Mammary epithelial cell (primary cell): ENCODE results near the gene GPR37L1.

Experiments
- EZH2 ChIP-seq: IDR thresholded peaks from 2 replicates; pipeline ENCODE4 v1.6.1; 2012; ENCODE audit warnings: low read length, inconsistent platforms, borderline replicate concordance
- TF ChIP-seq, protein P1 (sequence below), 2 donors: IDR thresholded peaks in 1 of 2; conservative IDR thresholded peaks in 1 of 2; 2 replicates each; pipeline ENCODE4 v1.5.1; 2011 to 2012; ENCODE audit warnings: inconsistent platforms in 2 of 2, low read length in 2 of 2, mild to moderate bottlenecking in 2 of 2, control low read depth in 1 of 2, low read depth in 1 of 2; ENCODE audit not compliant: insufficient read depth in 1 of 2; ENCODE audit errors: extremely low read depth in 1 of 2

GRCh38 chr1:202076050-202076511 is 46.6 kb upstream of the GPR37L1 start:
- TF ChIP-seq EZH2, result no peak
- TF ChIP-seq, protein P1, sequence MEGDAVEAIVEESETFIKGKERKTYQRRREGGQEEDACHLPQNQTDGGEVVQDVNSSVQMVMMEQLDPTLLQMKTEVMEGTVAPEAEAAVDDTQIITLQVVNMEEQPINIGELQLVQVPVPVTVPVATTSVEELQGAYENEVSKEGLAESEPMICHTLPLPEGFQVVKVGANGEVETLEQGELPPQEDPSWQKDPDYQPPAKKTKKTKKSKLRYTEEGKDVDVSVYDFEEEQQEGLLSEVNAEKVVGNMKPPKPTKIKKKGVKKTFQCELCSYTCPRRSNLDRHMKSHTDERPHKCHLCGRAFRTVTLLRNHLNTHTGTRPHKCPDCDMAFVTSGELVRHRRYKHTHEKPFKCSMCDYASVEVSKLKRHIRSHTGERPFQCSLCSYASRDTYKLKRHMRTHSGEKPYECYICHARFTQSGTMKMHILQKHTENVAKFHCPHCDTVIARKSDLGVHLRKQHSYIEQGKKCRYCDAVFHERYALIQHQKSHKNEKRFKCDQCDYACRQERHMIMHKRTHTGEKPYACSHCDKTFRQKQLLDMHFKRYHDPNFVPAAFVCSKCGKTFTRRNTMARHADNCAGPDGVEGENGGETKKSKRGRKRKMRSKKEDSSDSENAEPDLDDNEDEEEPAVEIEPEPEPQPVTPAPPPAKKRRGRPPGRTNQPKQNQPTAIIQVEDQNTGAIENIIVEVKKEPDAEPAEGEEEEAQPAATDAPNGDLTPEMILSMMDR (conservative IDR thresholded peaks at IDR 0.05 in 1 of 2, IDR thresholded peaks at IDR 0.05 in 1 of 2; ENCODE audit: extremely low read depth in 1 of 2, insufficient read depth in 1 of 2, low read depth in 1 of 2, low read length in 2 of 2), result no peak
